ENCODE measurements around the gene RAP1GDS1. TPM values are rescaled to one million over a fixed set of nuclear protein-coding genes. Genes with fewer than 3 reads are reported as not detected.
"Not testable (repeated sequence)": the region's sequence is repeated elsewhere in the genome, so short reads cannot be mapped to it uniquely, and the experiment has no call there.

The RAP1GDS1 gene
- total RNA-seq, 1 donor, result 25.0 TPM

DNA sequence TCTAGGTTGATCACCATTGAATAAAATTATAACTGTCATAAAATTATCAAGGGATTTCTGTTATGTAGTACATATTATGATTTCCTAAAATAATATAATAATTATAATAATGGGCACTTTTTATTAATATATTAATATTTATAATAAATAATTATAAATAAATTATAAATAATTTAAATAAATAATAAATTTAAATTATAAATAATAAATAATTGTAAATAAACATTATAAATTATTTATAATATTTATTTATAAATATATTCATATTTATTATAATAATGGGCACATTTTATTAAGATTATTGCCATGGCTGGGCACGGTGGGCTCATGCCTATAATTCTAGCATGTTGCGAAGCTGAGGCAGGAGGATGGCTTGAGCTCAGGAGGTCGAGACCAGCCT is 24.5 kb downstream of the RAP1GDS1 start:
- no peak for DNase-seq (ENCODE audit: low read depth in 2 of 3, low spot score in 2 of 3)

DNA sequence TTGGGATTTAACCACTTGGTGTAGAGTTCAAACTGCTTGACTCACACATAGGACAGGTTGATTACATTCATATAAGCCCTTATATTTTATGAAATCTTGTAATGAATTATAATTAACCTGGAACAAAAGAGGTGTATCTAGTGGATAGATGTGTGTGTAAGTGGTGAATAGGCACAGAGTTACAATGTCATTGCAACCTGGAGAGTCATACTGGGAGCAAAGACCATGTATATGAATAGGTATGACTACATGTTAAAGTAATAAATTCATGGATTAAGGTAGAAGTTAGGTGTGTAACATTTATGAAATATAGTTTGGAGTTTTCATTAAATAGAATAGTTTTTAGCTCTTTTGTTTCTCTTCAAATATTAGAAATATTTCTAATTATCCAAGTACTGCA is 26.1 kb downstream of the RAP1GDS1 start:
- no peak for DNase-seq (ENCODE audit: low read depth in 2 of 3, low spot score in 2 of 3)

DNA sequence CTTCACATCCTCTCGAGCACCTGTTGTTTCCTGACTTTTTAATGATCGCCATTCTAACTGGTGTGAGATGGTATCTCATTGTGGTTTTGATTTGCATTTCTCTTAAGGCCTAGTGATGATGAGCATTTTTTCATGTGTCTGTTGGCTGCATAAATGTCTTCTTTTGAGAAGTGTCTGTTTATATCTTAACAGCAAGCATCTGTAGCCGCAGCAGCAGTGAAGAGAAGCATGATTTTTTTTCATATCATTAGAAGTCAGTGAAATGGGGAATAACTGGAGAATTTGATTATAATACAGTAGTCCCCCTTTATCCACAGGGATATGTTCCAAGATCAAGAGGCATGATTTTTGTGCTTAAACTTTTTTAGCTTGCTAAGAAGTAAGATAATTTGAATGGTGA is 27.5 kb downstream of the RAP1GDS1 start:
- not testable (repeated sequence) for DNase-seq (ENCODE audit: low read depth in 2 of 3, low spot score in 2 of 3)

GRCh38 chr4:98289375-98289774 is 28.2 kb downstream of the RAP1GDS1 start:
- peak in 1 of 3 donors; percentile 22 for DNase-seq (ENCODE audit: low read depth in 2 of 3, low spot score in 2 of 3)

DNA sequence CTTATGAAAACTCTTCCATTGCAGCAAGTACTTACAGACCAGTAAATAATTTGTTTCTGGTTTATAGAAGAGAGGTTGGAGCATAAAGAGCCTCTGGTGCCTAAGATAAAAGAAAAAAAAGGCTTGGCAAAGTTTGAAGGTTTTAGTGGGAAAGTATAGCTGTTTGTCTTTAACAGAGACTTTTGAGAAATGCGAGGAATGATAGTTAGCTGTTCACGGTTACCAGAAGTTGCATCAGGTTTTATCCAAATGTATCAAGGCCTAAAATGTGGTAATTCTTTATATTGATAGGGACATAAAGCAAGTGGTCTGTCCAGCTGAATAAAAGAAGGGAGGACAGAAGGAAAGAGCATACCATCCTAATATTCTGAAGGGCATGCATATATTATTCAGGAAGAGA is 29.3 kb downstream of the RAP1GDS1 start:
- no peak for DNase-seq (ENCODE audit: low read depth in 2 of 3, low spot score in 2 of 3)

GRCh38 chr4:98293104-98293887 is 32.1 kb downstream of the RAP1GDS1 start:
- no peak for DNase-seq (ENCODE audit: low read depth in 2 of 3, low spot score in 2 of 3)

DNA sequence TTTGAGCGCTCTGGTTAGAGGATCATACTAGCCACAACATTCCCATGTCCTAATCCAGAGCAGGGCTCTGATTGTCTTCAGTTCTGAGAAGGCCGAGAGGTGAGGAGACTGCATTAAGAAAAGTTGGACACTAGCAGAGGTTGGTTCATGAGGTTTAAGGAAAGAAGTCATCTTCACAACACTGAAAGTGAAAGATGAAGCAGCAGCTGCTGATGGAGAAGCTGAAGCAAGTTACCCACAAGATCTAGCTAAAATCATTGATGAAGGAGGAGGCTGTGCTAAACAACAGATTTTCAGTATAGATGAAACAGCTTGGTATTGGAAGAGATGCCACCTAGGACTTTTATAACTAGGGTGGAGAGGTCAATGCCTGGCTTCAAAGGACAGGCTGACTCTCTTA is 36.8 kb downstream of the RAP1GDS1 start:
- DNase-seq (ENCODE audit: low read depth in 2 of 3, low spot score in 2 of 3), result no peak

DNA sequence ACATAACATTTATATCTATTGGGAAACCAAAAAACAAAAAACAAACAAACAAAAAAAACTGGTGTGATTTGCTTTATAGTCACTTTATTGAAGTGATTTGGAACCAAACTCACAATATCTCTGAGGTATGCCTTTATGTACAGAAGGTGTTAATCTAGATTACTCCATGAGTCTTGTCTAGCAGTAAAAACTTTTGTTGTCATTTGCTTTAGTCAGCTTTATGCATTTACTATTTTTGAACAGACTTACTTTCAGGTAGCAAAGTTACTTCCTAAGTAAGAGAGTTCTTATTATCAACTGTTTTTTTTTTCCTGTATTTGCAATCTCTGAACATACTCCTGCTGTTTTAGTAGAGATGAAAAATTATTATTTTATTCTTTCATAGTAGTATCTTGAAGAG is 39.5 kb downstream of the RAP1GDS1 start:
- no peak for DNase-seq (ENCODE audit: low read depth in 2 of 3, low spot score in 2 of 3)

- DNase-seq (ENCODE audit: low read depth in 2 of 3, low spot score in 2 of 3), result no peak
Measured at GRCh38 chr4:98305576-98305975, 44.4 kb downstream of the RAP1GDS1 start.

- DNase-seq (ENCODE audit: low read depth in 2 of 3, low spot score in 2 of 3), result no peak
Measured at GRCh38 chr4:98310867-98311266, 49.7 kb downstream of the RAP1GDS1 start.

DNA sequence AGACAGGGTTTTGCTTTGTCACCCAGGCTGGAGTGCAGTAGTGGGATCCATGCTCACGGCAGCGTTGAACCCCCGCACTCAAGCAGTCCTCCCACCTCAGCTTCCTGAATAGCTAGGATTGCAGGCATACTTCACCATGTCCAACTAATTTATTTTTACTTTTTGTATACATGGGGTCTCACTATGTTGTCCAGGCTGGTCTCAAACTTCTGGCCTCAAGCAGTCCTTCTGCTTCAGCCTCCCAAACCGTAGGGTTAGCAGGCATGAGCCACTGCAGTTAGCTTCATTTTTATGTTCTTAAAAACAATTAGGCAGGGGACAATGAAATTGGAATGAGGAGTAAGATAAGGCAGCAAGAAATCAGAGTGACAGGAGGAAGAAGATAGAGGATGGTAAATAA is 50.5 kb downstream of the RAP1GDS1 start:
- DNase-seq (ENCODE audit: low read depth in 2 of 3, low spot score in 2 of 3), result no peak

- DNase-seq (ENCODE audit: low read depth in 2 of 3, low spot score in 2 of 3), result no peak
Measured at GRCh38 chr4:98314791-98315565, 53.8 kb downstream of the RAP1GDS1 start.

GRCh38 chr4:98318521-98318920 is 57.3 kb downstream of the RAP1GDS1 start:
- DNase-seq (ENCODE audit: low read depth in 2 of 3, low spot score in 2 of 3), result no peak

- no peak for DNase-seq (ENCODE audit: low read depth in 2 of 3, low spot score in 2 of 3)
Measured at GRCh38 chr4:98319021-98319420, 57.8 kb downstream of the RAP1GDS1 start.

GRCh38 chr4:98326168-98326567 is 65.0 kb downstream of the RAP1GDS1 start:
- no peak for DNase-seq (ENCODE audit: low read depth in 2 of 3, low spot score in 2 of 3)

GRCh38 chr4:98327694-98328093 is 66.5 kb downstream of the RAP1GDS1 start:
- no peak for DNase-seq (ENCODE audit: low read depth in 2 of 3, low spot score in 2 of 3)

- not testable (repeated sequence) for DNase-seq (ENCODE audit: low read depth in 2 of 3, low spot score in 2 of 3)
Measured at GRCh38 chr4:98329879-98330640, 68.9 kb downstream of the RAP1GDS1 start.

GRCh38 chr4:98332017-98332416 is 70.8 kb downstream of the RAP1GDS1 start:
- no peak for DNase-seq (ENCODE audit: low read depth in 2 of 3, low spot score in 2 of 3)

GRCh38 chr4:98334461-98334860 is 73.3 kb downstream of the RAP1GDS1 start:
- no peak for DNase-seq (ENCODE audit: low read depth in 2 of 3, low spot score in 2 of 3)

GRCh38 chr4:98338761-98339438 is 77.7 kb downstream of the RAP1GDS1 start:
- no peak for DNase-seq (ENCODE audit: low read depth in 2 of 3, low spot score in 2 of 3)

DNA sequence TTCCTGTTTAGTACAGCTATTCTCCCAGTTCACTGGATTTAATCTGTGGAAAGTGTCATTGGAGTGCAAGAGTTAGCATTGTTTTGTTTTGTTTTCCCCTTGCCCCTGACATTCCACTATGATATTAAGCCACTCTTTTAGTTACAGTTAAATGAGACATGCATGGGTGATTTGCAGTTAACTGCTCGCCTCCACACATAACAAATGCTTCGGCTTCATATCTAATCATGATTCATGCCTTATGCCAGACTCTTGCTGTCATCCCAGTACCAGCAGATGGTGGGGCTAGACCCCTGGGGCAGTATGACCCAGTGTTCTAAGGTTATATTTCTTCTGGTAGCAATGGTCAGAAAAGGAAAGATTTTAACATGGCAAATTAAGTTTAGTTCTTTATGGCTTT is 80.1 kb downstream of the RAP1GDS1 start:
- no peak for DNase-seq (ENCODE audit: low read depth in 2 of 3, low spot score in 2 of 3)
